Measurements from ENCODE around the gene DUS1L. TPM values are rescaled to one million over a fixed set of nuclear protein-coding genes. Genes with fewer than 3 reads are reported as not detected.
A peak's percentile ranks its signal among the peaks of the same experiment; 100 is the strongest.
"Not testable (repeated sequence)": the region's sequence is repeated elsewhere in the genome, so short reads cannot be mapped to it uniquely, and the experiment has no call there.

The DUS1L gene
- total RNA-seq, 1 donor from 2014 or later: 45.1 TPM

- no peak for DNase-seq
Observed at GRCh38 chr17:82039695-82040299, 25.8 kb downstream of the DUS1L start.

GRCh38 chr17:82038796-82039409 lies 26.7 kb downstream of the DUS1L start:
- not testable (repeated sequence) for DNase-seq

- no peak for DNase-seq
Observed at GRCh38 chr17:82037889-82038195, 27.8 kb downstream of the DUS1L start.

GRCh38 chr17:82037092-82037888 lies 28.3 kb downstream of the DUS1L start, which contains the start of gene DCXR:
Gene DCXR (minus strand): TSS chr17:82037697. CDS start chr17:82037682, 15 bp downstream.
- DNase-seq: peak; percentile 98

GRCh38 chr17:82036634-82037091 lies 28.9 kb downstream of the DUS1L start:
- DNase-seq: no peak

GRCh38 chr17:82035956-82036633 lies 29.5 kb downstream of the DUS1L start:
- DNase-seq: no peak

- DNase-seq: no peak
Observed at GRCh38 chr17:82035488-82035887, 30.1 kb downstream of the DUS1L start.

GRCh38 chr17:82034371-82035011 lies 31.1 kb downstream of the DUS1L start:
- no peak for DNase-seq

- DNase-seq: no peak
Observed at GRCh38 chr17:82033359-82034085, 32.1 kb downstream of the DUS1L start.

- DNase-seq: no peak
Observed at GRCh38 chr17:82031885-82032627, 33.5 kb downstream of the DUS1L start.

GRCh38 chr17:82031303-82031884 lies 34.2 kb downstream of the DUS1L start, which contains the start of gene RAC3:
Gene RAC3 (plus strand): TSS chr17:82031678. CDS start chr17:82031762, 84 bp downstream.
- DNase-seq: peak; percentile 70

- peak; percentile 87 for DNase-seq
Observed at GRCh38 chr17:82030470-82031302, 34.9 kb downstream of the DUS1L start.

GRCh38 chr17:82029990-82030469 lies 35.6 kb downstream of the DUS1L start:
- no peak for DNase-seq

GRCh38 chr17:82029391-82029790 lies 36.2 kb downstream of the DUS1L start:
- no peak for DNase-seq

- DNase-seq: no peak
Observed at GRCh38 chr17:82028966-82029365, 36.6 kb downstream of the DUS1L start.

- no peak for DNase-seq
Observed at GRCh38 chr17:82028246-82028645, 37.4 kb downstream of the DUS1L start.

- no peak for DNase-seq
Observed at GRCh38 chr17:82025401-82026107, 40.0 kb downstream of the DUS1L start.

GRCh38 chr17:82024859-82025258 lies 40.7 kb downstream of the DUS1L start:
- DNase-seq: no peak

Measured in tongue (tissue), 2 donors.